NCI-H1436 (cell line): ENCODE data around the gene SLC9A5.

Experiments
- DNase-seq: peaks from one replicate; lab custom pipeline; 2025; lab: John Stamatoyannopoulos, UW

Gene SLC9A5

GRCh38 chr16:67281536-67282446, 33.0 kb downstream of the SLC9A5 start:
- DNase-seq = no peak

DNA sequence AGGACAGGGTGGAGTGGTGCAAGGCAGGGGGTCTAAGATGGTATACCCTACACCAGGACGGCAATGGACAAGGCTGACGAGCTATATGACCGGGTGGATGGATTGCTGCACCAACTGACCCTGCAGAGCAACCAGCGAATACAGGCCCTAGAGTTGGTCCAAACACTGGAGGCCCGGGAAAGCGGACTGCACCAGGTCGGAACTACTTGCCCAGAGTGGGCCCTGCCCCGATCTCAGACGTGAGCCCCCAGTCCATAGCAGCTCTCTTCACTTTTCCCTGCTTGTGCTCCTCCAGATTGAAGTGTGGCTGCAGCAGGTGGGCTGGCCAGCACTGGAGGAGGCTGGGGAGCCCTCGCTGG, 33.6 kb downstream of the SLC9A5 start:
- no peak for DNase-seq

- DNase-seq = no peak
Measured at GRCh38 chr16:67283039-67283825, 34.5 kb downstream of the SLC9A5 start.

GRCh38 chr16:67283826-67284555, 35.2 kb downstream of the SLC9A5 start:
- no peak for DNase-seq

GRCh38 chr16:67284699-67285646, 36.2 kb downstream of the SLC9A5 start:
- no peak for DNase-seq

DNA sequence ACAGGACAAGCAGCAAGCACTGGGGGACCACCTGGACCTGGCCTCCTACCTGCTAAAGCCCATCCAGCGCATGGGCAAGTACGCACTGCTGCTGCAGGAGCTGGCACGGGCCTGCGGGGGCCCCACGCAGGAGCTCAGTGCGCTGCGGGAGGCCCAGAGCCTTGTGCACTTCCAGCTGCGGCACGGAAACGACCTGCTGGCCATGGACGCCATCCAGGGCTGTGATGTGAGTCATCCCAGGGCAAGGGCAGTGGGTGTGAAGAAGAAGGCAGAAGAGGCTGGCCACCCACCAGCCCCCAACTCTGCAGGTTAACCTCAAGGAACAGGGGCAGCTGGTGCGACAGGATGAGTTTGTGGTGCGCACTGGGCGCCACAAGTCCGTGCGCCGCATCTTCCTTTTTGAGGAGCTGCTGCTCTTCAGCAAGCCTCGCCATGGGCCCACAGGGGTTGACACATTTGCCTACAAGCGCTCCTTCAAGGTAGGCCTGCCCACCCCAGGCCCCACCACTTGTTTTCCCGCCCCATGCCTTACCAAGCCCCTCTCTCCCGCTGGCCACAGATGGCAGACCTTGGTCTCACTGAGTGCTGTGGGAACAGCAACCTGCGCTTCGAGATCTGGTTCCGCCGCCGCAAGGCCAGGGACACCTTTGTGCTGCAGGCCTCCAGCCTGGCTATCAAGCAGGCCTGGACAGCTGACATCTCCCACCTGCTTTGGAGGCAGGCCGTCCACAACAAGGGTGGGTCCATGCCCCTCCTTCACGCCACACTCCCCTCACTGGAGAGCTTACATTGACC, 37.9 kb downstream of the SLC9A5 start:
- no peak for DNase-seq

GRCh38 chr16:67287960-67288359, 39.2 kb downstream of the SLC9A5 start:
- DNase-seq = no peak

- no peak for DNase-seq
Measured at GRCh38 chr16:67291461-67291860, 42.7 kb downstream of the SLC9A5 start.

GRCh38 chr16:67294171-67294757, 45.5 kb downstream of the SLC9A5 start:
- DNase-seq = no peak

DNA sequence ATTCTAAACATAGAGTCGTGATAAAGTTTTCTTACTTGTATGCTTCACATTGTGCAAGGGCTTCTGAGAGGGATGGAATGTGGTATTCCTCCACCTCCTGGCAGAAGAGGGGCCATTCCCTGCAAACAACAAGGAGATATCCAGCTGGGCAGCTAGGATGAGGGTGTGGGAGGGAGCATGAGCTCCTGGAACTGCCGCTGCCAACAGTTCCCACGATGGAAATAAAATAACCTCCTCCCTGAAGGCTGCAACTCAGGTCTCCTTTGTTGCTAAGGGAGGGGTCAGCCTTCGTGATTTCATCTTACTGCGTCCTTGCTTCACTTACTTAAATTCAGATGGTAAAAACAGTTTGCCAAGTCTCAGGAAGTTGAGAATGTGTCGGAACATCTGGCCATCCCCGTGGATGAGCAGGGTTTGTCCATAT, 46.2 kb downstream of the SLC9A5 start:
- DNase-seq = no peak

DNA sequence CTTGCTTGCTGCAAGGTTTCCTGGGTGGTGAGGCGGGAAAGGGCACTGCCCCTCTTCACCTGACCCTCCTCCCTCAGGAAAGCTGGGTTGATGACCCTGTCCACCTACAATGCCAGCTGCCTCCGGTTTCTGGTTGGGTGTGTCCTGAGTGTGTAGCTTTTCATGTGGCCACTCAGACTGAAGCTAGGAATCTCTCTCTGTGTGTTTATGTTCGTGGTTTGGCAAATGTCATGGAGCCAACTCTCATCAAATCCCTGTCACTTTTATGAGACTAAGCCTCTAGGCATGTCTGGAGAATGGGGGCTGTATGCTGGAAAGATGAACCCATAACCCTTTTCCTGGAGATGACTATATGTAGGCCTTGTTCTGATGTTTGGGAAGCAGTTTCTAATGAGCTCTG, 47.6 kb downstream of the SLC9A5 start:
- DNase-seq = no peak

GRCh38 chr16:67298277-67298676, 49.5 kb downstream of the SLC9A5 start:
- no peak for DNase-seq

- DNase-seq = no peak
Measured at GRCh38 chr16:67299269-67299668, 50.5 kb downstream of the SLC9A5 start.

DNA sequence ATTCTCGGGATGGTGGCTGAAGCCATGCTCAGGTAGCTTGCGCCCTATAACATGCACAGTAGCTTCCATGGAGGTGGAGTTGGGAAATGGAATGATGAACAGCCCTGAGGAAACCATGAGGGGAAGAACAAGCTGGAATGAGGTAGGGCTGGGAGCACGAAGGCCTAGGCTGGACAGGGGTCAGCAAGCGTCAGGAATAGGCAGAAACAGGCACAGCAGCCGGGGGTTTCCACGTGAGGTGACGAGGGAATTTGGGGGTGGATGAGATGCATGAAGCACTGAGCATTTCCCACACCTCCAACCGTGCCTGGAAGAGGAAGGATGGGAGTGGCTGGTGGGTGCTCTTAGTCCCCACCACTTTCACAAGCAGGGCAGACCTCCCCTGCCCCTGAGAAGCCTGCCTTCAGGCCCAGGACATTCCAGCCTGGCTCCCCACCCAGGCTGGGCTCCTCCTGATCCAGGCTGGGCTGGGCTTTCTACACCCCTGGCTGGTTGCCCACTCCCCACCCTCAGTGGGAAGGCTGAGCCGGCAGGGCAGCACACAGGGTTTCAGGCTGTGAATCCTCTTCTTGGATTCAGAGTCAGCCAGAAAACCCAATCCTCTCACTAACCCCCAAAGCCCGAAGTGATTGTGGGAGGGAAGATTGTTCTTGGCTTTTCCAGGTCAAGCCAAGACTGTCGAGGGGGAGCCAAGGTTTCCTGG, 52.5 kb downstream of the SLC9A5 start:
- no peak for DNase-seq

GRCh38 chr16:67302076-67302475, 53.3 kb downstream of the SLC9A5 start:
- no peak for DNase-seq

GRCh38 chr16:67302970-67303369, 54.2 kb downstream of the SLC9A5 start:
- no peak for DNase-seq

- no peak for DNase-seq
Measured at GRCh38 chr16:67304020-67304419, 55.2 kb downstream of the SLC9A5 start.

DNA sequence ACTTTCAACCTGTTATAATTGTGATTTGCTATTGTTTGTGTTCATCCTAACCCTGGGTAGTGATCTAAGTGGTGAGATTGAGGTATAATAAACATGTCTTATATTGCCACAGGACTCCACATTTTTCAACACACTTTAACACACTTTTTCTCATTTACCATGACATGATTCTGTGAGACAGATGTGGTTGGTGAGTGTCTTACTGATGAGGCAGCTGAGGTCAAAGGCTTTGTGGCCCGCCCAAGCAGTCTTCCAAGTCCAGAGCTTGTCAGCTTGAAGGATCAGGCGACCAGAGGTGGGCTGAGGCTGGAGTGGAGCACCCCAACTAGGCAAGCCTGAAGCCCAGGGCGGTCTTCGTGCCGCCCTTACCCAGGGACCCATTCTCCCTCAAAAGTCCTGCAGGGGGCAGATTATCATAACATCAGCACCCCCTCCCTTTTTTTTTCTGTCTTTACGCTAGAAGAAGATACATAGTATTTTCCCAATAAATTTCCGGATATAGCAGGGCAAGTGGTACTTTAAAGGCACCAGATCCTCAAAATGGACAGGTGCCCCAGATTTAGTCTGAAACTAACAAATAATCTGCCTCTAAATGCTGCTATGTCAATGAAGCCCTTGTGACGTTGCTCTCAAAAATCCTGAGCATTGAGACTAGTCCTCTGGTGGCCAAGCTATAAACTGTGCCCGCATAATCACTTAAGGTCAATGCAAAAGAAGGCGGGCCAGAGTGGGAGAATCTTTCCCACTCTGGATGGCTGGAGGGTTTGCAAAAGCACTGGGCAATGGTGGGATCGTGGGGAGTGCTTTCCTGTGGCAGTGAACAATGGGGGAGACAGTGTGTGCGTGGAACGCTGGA, 56.7 kb downstream of the SLC9A5 start:
- no peak for DNase-seq

- no peak for DNase-seq
Measured at GRCh38 chr16:67310561-67310960, 61.8 kb downstream of the SLC9A5 start.
